Measurements from ENCODE around the gene ETS2. TPM values are rescaled to one million over a fixed set of nuclear protein-coding genes. Genes with fewer than 3 reads are reported as not detected.
A peak's percentile ranks its signal among the peaks of the same experiment; 100 is the strongest.

ETS2 gene
- total RNA-seq, 1 donor from 2014 or later, result 40.3 TPM

DNA sequence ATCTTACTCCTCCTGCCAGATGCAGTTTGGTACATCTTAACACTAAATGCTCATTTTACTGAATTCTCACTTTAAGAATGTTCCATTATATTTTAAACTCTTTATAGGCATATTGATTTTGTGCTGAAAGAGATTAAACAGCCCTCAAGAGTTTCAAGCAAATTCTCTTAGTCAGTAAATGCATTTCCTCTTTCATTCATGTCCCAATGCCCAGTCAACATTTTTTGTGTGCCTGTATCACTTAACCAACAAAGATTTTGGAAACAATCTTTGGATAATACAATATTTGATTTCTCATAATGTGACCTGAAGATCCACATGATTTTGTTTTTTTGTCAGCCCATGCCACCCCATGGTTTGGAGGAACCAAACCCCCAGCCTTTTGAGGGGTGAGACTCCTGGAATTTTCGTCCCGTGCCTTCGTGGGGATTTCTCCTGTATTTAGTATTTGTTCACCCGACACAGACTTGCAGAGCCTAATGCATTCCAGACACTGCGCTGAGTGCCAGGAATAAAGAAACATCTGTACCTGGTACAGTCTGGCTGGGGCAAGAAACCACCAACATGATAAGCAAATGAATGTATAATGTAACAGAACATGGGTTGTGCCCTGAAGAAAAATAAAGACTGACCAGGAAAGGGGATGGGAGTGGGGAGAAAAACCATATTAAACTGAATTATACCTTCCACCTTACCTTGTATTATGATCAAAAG is 47.1 kb upstream of the ETS2 start:
- Histone ChIP-seq H3K27me3 (ENCODE audit: insufficient read depth, low read length) (no peaks in the 10 kb centered on the region), H3K4me2 (ENCODE audit: low read length) (no peak overlapping the region), H4K20me1 (ENCODE audit: insufficient read depth, low read length) (no peaks in the 10 kb centered on the region), H3K4me3 (ENCODE audit: insufficient read depth, low read depth, low read length) (no peak overlapping the region), H3K36me3 (ENCODE audit: insufficient read depth, low read length) (no peaks in the 10 kb centered on the region), H2AFZ (ENCODE audit: low read depth, low read length) (no peak overlapping the region), H3K79me2 (ENCODE audit: insufficient read depth, low read length) (no peaks in the 10 kb centered on the region), H3K27ac (ENCODE audit: low read depth, low read length) (no peak overlapping the region), H3K9me3 (ENCODE audit: insufficient read depth, low read depth, low read length) (no peaks in the 10 kb centered on the region), H3K4me1 (ENCODE audit: insufficient read depth, low read length) (peaks cover 18% of the 10 kb centered on the region), H3K9ac (ENCODE audit: low read length) (no peak overlapping the region)
- FAIRE-seq (no peak), DNase-seq (ENCODE audit: low read depth) (no peak)
- Mint-ChIP-seq H3K27me3 (ENCODE audit: low read depth, unreplicated experiment) (no peaks in the 10 kb centered on the region), H3K9me3 (ENCODE audit: unreplicated experiment) (no peaks in the 10 kb centered on the region), H3K36me3 (ENCODE audit: low read depth, unreplicated experiment) (no peaks in the 10 kb centered on the region), H3K4me3 (ENCODE audit: unreplicated experiment) (peak overlapping the region; percentile 8), H3K4me1 (ENCODE audit: low read depth, unreplicated experiment) (peaks cover 48% of the 10 kb centered on the region), H3K27ac (ENCODE audit: unreplicated experiment) (peak overlapping the region; percentile 76)
- TF ChIP-seq CTCF (IDR thresholded peaks at IDR 0.05; ENCODE audit: insufficient read depth, low read depth, low read length), result no peak
- TF ChIP-seq EZH2 (IDR thresholded peaks at IDR 0.05; ENCODE audit: insufficient read depth, low read length), result no peak

GRCh38 chr21:38759413-38759812 is 46.3 kb upstream of the ETS2 start:
- H3K36me3 ChIP-seq (ENCODE audit: insufficient read depth, low read length), result no peaks in the 10 kb centered on the region
- H2AFZ ChIP-seq (ENCODE audit: low read depth, low read length), result no peak overlapping the region
- no peaks in the 10 kb centered on the region for H3K79me2 ChIP-seq (ENCODE audit: insufficient read depth, low read length)
- H3K27me3 Mint-ChIP-seq (ENCODE audit: low read depth, unreplicated experiment), result no peaks in the 10 kb centered on the region
- H3K27me3 ChIP-seq (ENCODE audit: insufficient read depth, low read length), result no peaks in the 10 kb centered on the region
- H3K4me3 Mint-ChIP-seq (ENCODE audit: unreplicated experiment), result no peak overlapping the region
- no peak overlapping the region for H3K4me3 ChIP-seq (ENCODE audit: insufficient read depth, low read depth, low read length)
- no peaks in the 10 kb centered on the region for H3K36me3 Mint-ChIP-seq (ENCODE audit: low read depth, unreplicated experiment)
- peaks cover 18% of the 10 kb centered on the region for H3K4me1 ChIP-seq (ENCODE audit: insufficient read depth, low read length)
- no peaks in the 10 kb centered on the region for H3K9me3 ChIP-seq (ENCODE audit: insufficient read depth, low read depth, low read length)
- TF ChIP-seq CTCF (IDR thresholded peaks at IDR 0.05; ENCODE audit: insufficient read depth, low read depth, low read length) (no peak), EZH2 (IDR thresholded peaks at IDR 0.05; ENCODE audit: insufficient read depth, low read length) (no peak)
- no peak overlapping the region for H3K27ac Mint-ChIP-seq (ENCODE audit: unreplicated experiment)
- no peak for FAIRE-seq
- no peak overlapping the region for H3K9ac ChIP-seq (ENCODE audit: low read length)
- H3K4me2 ChIP-seq (ENCODE audit: low read length), result no peak overlapping the region
- peaks cover 48% of the 10 kb centered on the region for H3K4me1 Mint-ChIP-seq (ENCODE audit: low read depth, unreplicated experiment)
- H4K20me1 ChIP-seq (ENCODE audit: insufficient read depth, low read length), result no peaks in the 10 kb centered on the region
- no peaks in the 10 kb centered on the region for H3K9me3 Mint-ChIP-seq (ENCODE audit: unreplicated experiment)
- H3K27ac ChIP-seq (ENCODE audit: low read depth, low read length), result no peak overlapping the region
- DNase-seq (ENCODE audit: low read depth), result no peak

Data from astrocyte (in vitro differentiated cells and primary cell).